K562 (cell line): ENCODE data around the gene AIRE.

Experiments used
- HINFP ChIP-seq: fragments of 450-650 bp; conservative IDR thresholded peaks from 2 replicates; pipeline ENCODE4 v1.6.1; 2016; ENCODE audit warnings: missing genetic modification characterization, low read depth, mild to moderate bottlenecking, control low read depth, missing compliant biosample characterization
- HNRNPL ChIP-seq: fragments of 200-400 bp; formaldehyde crosslinking; IDR thresholded peaks from 2 replicates; pipeline ENCODE4 v1.6.1; 2017; ENCODE audit warnings: low read depth, mild to moderate bottlenecking, low read length
- PCBP2 ChIP-seq: fragments of 200-400 bp; formaldehyde crosslinking; IDR thresholded peaks from 2 replicates; pipeline ENCODE4 v1.6.1; 2018; ENCODE audit warnings: low read length, low read depth, mild to moderate bottlenecking, moderate library complexity; ENCODE audit not compliant: poor library complexity, severe bottlenecking
- POLR2A ChIP-seq: fragments of 450-650 bp; conservative IDR thresholded peaks from 2 replicates; pipeline ENCODE4 v1.6.1; 2016

- TF ChIP-seq POLR2A (no peak), HINFP (tag) (no peak), PCBP2 (no peak), HNRNPL (no peak)
Measured at GRCh38 chr21:44314561-44314960, 28.9 kb downstream of the AIRE start.
